ENCODE data around the gene PTBP1. TPM values are rescaled to one million over a fixed set of nuclear protein-coding genes. Genes with fewer than 3 reads are reported as not detected.

PTBP1 gene
- total RNA-seq, 1 experiment from 2014 or later: 712 TPM

- Histone ChIP-seq H3T11ph (ENCODE audit: low read length) (no peak overlapping the region), H4K8ac (replicated peaks; ENCODE audit: insufficient read length, low read depth, low read length) (no peak overlapping the region), H2BK20ac (ENCODE audit: low read depth, low read length, poor library complexity, severe bottlenecking) (no peak overlapping the region), H3K79me2 (ENCODE audit: insufficient read depth, low read length) (no peaks in the 10 kb centered on the region), H2AFZ (ENCODE audit: low read length) (no peak overlapping the region), H2BK15ac (ENCODE audit: low read depth, low read length) (no peak overlapping the region), H3K23ac (ENCODE audit: insufficient read length, low read depth, low read length) (no peak overlapping the region), H4K5ac (ENCODE audit: insufficient read length, low read depth, low read length) (no peak overlapping the region), H3K56ac (ENCODE audit: insufficient read length, low read depth, low read length) (no peak overlapping the region), H3K27me3 (ENCODE audit: insufficient read depth, low read length) (no peaks in the 10 kb centered on the region), H3K9me3 (ENCODE audit: control insufficient read depth, low read depth, low read length) (no peaks in the 10 kb centered on the region), H3K4me2 (ENCODE audit: insufficient read depth, insufficient read length, low read length) (no peak overlapping the region), H2AK5ac (ENCODE audit: insufficient read length, low read length) (no peak overlapping the region), H3K79me1 (ENCODE audit: insufficient read depth, low read depth, low read length, poor library complexity, severe bottlenecking) (no peaks in the 10 kb centered on the region), H3K27ac (ENCODE audit: insufficient read length, low read depth, low read length) (no peak overlapping the region), H3K18ac (ENCODE audit: insufficient read length, low read depth, low read length) (no peak overlapping the region), H2BK5ac (ENCODE audit: insufficient read length, low read length) (no peak overlapping the region), H4K20me1 (ENCODE audit: control insufficient read depth, insufficient read depth, insufficient read length) (no peaks in the 10 kb centered on the region), H2BK120ac (ENCODE audit: low read depth, low read length, poor library complexity, severe bottlenecking) (no peak overlapping the region), H2BK12ac (ENCODE audit: insufficient read length, low read depth, low read length) (no peak overlapping the region), H3K23me2 (ENCODE audit: insufficient read length, low read depth, low read length, poor library complexity, severe bottlenecking) (no peaks in the 10 kb centered on the region), H3K4me1 (ENCODE audit: insufficient read depth, low read length) (no peaks in the 10 kb centered on the region), H4K91ac (ENCODE audit: insufficient read length, low read depth, low read length) (no peak overlapping the region), H3K4ac (ENCODE audit: low read depth, low read length) (no peak overlapping the region), H3K14ac (ENCODE audit: insufficient read depth, low read length) (no peak overlapping the region), H3K9ac (ENCODE audit: extremely low read depth, insufficient read length, low read length) (no peak overlapping the region)
- H3K27me3 Mint-ChIP-seq (ENCODE audit: low read depth): peaks cover 3% of the 10 kb centered on the region; the same call in 1 of the 2 replicates
- no peak overlapping the region for H3K4me3 Mint-ChIP-seq
- DNase-seq: no peak
- no peak overlapping the region for H3K27ac Mint-ChIP-seq
- no peak for TF ChIP-seq CTCF (conservative IDR thresholded peaks at IDR 0.05)
- H3K4me1 Mint-ChIP-seq: 0 out of 4 replicates have a peak, but pooled peaks cover 0 to 3% of the 10 kb centered on the region in 2 experiments
- no peaks in the 10 kb centered on the region for H3K36me3 Mint-ChIP-seq (ENCODE audit: insufficient read depth in 1 of 3, low read depth in 3 of 3)
- H3K9me3 Mint-ChIP-seq: no peaks in the 10 kb centered on the region
- no CpG with 5 or more reads among the region's 18 CpGs for WGBS (ENCODE audit: extremely low coverage, insufficient read length, low lambda C conversion rate)
Measured at GRCh38 chr19:829129-829758, 32.0 kb downstream of the PTBP1 start.

Data from H9 (cell line).